Muscle layer of colon (tissue), 2 donors: ENCODE measurements around the gene MPG.
"Not testable (repeated sequence)": the region's sequence is repeated elsewhere in the genome, so short reads cannot be mapped to it uniquely, and the experiment has no call there.

Experiments
- H3K27ac ChIP-seq: one replicate; pipeline ENCODE4 v1.7.0; 2013; ENCODE audit warnings: low read depth, mild to moderate bottlenecking, low read length, moderate library complexity
- H3K27me3 ChIP-seq, 2 donors: one replicate each; pipeline ENCODE4 v1.7.0; 2013; ENCODE audit warnings: low read length in 2 of 2, mild to moderate bottlenecking in 2 of 2; ENCODE audit not compliant: insufficient read depth in 2 of 2, control insufficient read depth in 1 of 2
- H3K36me3 ChIP-seq: one replicate; pipeline ENCODE4 v1.7.0; 2013; ENCODE audit warnings: mild to moderate bottlenecking, low read length; ENCODE audit not compliant: insufficient read depth
- H3K4me1 ChIP-seq: one replicate; pipeline ENCODE4 v1.7.0; 2013; ENCODE audit warnings: mild to moderate bottlenecking, low read length; ENCODE audit not compliant: insufficient read depth
- H3K4me3 ChIP-seq, 2 donors: one replicate each; pipeline ENCODE4 v1.7.0; 2013; ENCODE audit warnings: low read length in 2 of 2, low read depth in 1 of 2, mild to moderate bottlenecking in 1 of 2, moderate library complexity in 1 of 2
- H3K9ac ChIP-seq: one replicate; pipeline ENCODE4 v1.7.0; 2013; ENCODE audit warnings: low read length
- H3K9me3 ChIP-seq: one replicate; pipeline ENCODE4 v1.7.0; 2013; ENCODE audit warnings: mild to moderate bottlenecking, low read length
- donor health status: abdominal sarcoma.
- donor health status: Adenocarcinoma of cecum.

The MPG gene

GRCh38 chr16:112153-112840 lies 34.3 kb downstream of the MPG start:
- H3K36me3 ChIP-seq = peaks cover 47% of the 10 kb centered on the region
- H3K9ac ChIP-seq = no peak overlapping the region

GRCh38 chr16:114327-114726 lies 36.3 kb downstream of the MPG start:
- no peaks in the 10 kb centered on the region for H3K27me3 ChIP-seq
- peaks cover 16% of the 10 kb centered on the region for H3K4me1 ChIP-seq
- no peak overlapping the region for H3K27ac ChIP-seq
- H3K9me3 ChIP-seq = no peaks in the 10 kb centered on the region
- H3K36me3 ChIP-seq = peaks cover 39% of the 10 kb centered on the region
- no peak overlapping the region for H3K9ac ChIP-seq
- no peak overlapping the region for H3K4me3 ChIP-seq

More at GRCh38 chr16:112153-112840, 34.3 kb downstream of the MPG start:
- Histone ChIP-seq H3K27ac (no peak overlapping the region), H3K4me1 (peaks cover 6% of the 10 kb centered on the region), H3K27me3 (no peaks in the 10 kb centered on the region), H3K4me3 (no peak overlapping the region), H3K9me3 (no peaks in the 10 kb centered on the region)

GRCh38 chr16:116015-116414 lies 38.0 kb downstream of the MPG start:
- H3K4me1 ChIP-seq = peaks cover 16% of the 10 kb centered on the region
- peaks cover 40% of the 10 kb centered on the region for H3K36me3 ChIP-seq
- no peak overlapping the region for H3K27ac ChIP-seq
- H3K9ac ChIP-seq = no peak overlapping the region
- H3K9me3 ChIP-seq = no peaks in the 10 kb centered on the region
- no peak overlapping the region for H3K4me3 ChIP-seq
- H3K27me3 ChIP-seq = no peaks in the 10 kb centered on the region

GRCh38 chr16:117379-118365 lies 39.6 kb downstream of the MPG start:
- Histone ChIP-seq H3K9ac (no peak overlapping the region), H3K27ac (peak overlapping the region; percentile 54), H3K9me3 (no peaks in the 10 kb centered on the region), H3K4me3 (peak overlapping the region in 1 of 2 donors; percentile 9), H3K36me3 (peaks cover 30% of the 10 kb centered on the region), H3K4me1 (peaks cover 16% of the 10 kb centered on the region), H3K27me3 (no peaks in the 10 kb centered on the region)

- Histone ChIP-seq H3K36me3 (peaks cover 25% of the 10 kb centered on the region), H3K27ac (no peak overlapping the region), H3K27me3 (no peaks in the 10 kb centered on the region), H3K9ac (no peak overlapping the region), H3K4me1 (peaks cover 16% of the 10 kb centered on the region), H3K4me3 (no peak overlapping the region), H3K9me3 (no peaks in the 10 kb centered on the region)
These were observed 40.8 kb downstream of the MPG start for GRCh38 chr16:118857-119256.

GRCh38 chr16:119295-119694 lies 41.3 kb downstream of the MPG start:
- Histone ChIP-seq H3K36me3 (peaks cover 21% of the 10 kb centered on the region), H3K9ac (no peak overlapping the region), H3K4me3 (no peak overlapping the region), H3K9me3 (no peaks in the 10 kb centered on the region), H3K27me3 (no peaks in the 10 kb centered on the region), H3K4me1 (peaks cover 16% of the 10 kb centered on the region), H3K27ac (no peak overlapping the region)

- Histone ChIP-seq H3K9ac (no peak overlapping the region), H3K27ac (no peak overlapping the region), H3K36me3 (peaks cover 20% of the 10 kb centered on the region), H3K27me3 (no peaks in the 10 kb centered on the region), H3K9me3 (no peaks in the 10 kb centered on the region), H3K4me1 (peaks cover 16% of the 10 kb centered on the region), H3K4me3 (no peak overlapping the region)
These were observed 41.9 kb downstream of the MPG start for GRCh38 chr16:119835-120491.

GRCh38 chr16:120756-121155 lies 42.7 kb downstream of the MPG start:
- Histone ChIP-seq H3K27me3 (no peaks in the 10 kb centered on the region), H3K4me1 (peaks cover 16% of the 10 kb centered on the region), H3K27ac (no peak overlapping the region), H3K9me3 (no peaks in the 10 kb centered on the region), H3K36me3 (peaks cover 20% of the 10 kb centered on the region), H3K9ac (no peak overlapping the region), H3K4me3 (no peak overlapping the region)

GRCh38 chr16:122361-122760 lies 44.3 kb downstream of the MPG start:
- Histone ChIP-seq H3K9ac (no peak overlapping the region), H3K36me3 (peaks cover 14% of the 10 kb centered on the region), H3K4me3 (no peak overlapping the region)

GRCh38 chr16:123558-124350 lies 45.7 kb downstream of the MPG start:
- H3K27ac ChIP-seq, H3K9me3 ChIP-seq, H3K9ac ChIP-seq, H3K4me1 ChIP-seq, H3K27me3 ChIP-seq, H3K4me3 ChIP-seq: not testable (repeated sequence)
- H3K36me3 ChIP-seq = peaks cover 14% of the 10 kb centered on the region

More at GRCh38 chr16:122361-122760, 44.3 kb downstream of the MPG start:
- H3K4me1 ChIP-seq = peaks cover 9% of the 10 kb centered on the region
- H3K27me3 ChIP-seq = no peaks in the 10 kb centered on the region
- no peak overlapping the region for H3K27ac ChIP-seq
- H3K9me3 ChIP-seq = no peaks in the 10 kb centered on the region
